WTC11 (cell line): ENCODE data around the gene ITGA1. TPM values are rescaled to one million over a fixed set of nuclear protein-coding genes. Genes with fewer than 3 reads are reported as not detected.

Experiments used
- ATAC-seq: fragments of 200-7000 bp; cut with Tn5 transposase; 2 replicates; pipeline ENCODE4 v1.10.0; 2021; ENCODE audit warnings: mild to moderate bottlenecking, moderate library complexity
- CTCF ChIA-PET: fragments of 300-600 bp; sonication (Branson Sonifier 250); formaldehyde crosslinking; loops from one replicate; lab custom pipeline; 2021; ENCODE audit warnings: antibody characterized with exemption; lab: Charles Lee
- POLR2A ChIA-PET: fragments of 350-600 bp; sonication (Branson Sonifier 250); formaldehyde crosslinking; loops from one replicate; lab custom pipeline; 2021; ENCODE audit warnings: antibody characterized with exemption; lab: Charles Lee
- DNase-seq: peaks from one replicate; pipeline ENCODE4 v3.0.0; 2021; ENCODE audit warnings: low spot score
- H3K27ac Mint-ChIP-seq: 2 replicates; pipeline ENCODE4 v1.8.0; 2021; ENCODE audit warnings: mixed read lengths
- H3K27me3 Mint-ChIP-seq: 2 replicates; pipeline ENCODE4 v1.8.0; 2021; ENCODE audit warnings: low read depth, mild to moderate bottlenecking, moderate library complexity, mixed read lengths
- H3K36me3 Mint-ChIP-seq: 2 replicates; pipeline ENCODE4 v1.8.0; 2021; ENCODE audit warnings: mixed read lengths
- H3K4me1 Mint-ChIP-seq: 2 replicates; pipeline ENCODE4 v1.8.0; 2022; ENCODE audit warnings: mixed read lengths
- H3K4me3 Mint-ChIP-seq: 2 replicates; pipeline ENCODE4 v1.8.0; 2021; ENCODE audit warnings: mild to moderate bottlenecking, moderate library complexity, mixed read lengths
- H3K9me3 Mint-ChIP-seq: 2 replicates; pipeline ENCODE4 v1.8.0; 2021; ENCODE audit warnings: mixed read lengths
- ELF4 ChIP-seq: sonication (generic); formaldehyde crosslinking; IDR thresholded peaks from 2 replicates; pipeline ENCODE4 v1.8.1; 2022; ENCODE audit warnings: low read depth, mild to moderate bottlenecking, moderate library complexity, missing genetic modification reagents
- FOXJ3 ChIP-seq: sonication (generic); formaldehyde crosslinking; IDR thresholded peaks from 2 replicates; pipeline ENCODE4 v1.9.0; 2021; ENCODE audit warnings: missing genetic modification reagents, mild to moderate bottlenecking, borderline replicate concordance
- FOXP1 ChIP-seq: sonication (generic); formaldehyde crosslinking; IDR thresholded peaks from 2 replicates; pipeline ENCODE4 v1.8.0; 2022; ENCODE audit warnings: missing genetic modification reagents, mild to moderate bottlenecking, moderate library complexity, borderline replicate concordance
- GRHL2 ChIP-seq: fragments of 250-450 bp; sonication (Bioruptor Pico); IDR thresholded peaks from 2 replicates; pipeline ENCODE4 v1.8.0; 2022; ENCODE audit warnings: mild to moderate bottlenecking, moderate library complexity; ENCODE audit not compliant: insufficient replicate concordance, severe bottlenecking
- IRF2 ChIP-seq: sonication (generic); formaldehyde crosslinking; IDR thresholded peaks from 2 replicates; pipeline ENCODE4 v1.8.0; 2022; ENCODE audit warnings: low read depth, missing genetic modification reagents, borderline replicate concordance
- JAZF1 ChIP-seq: fragments of 250-450 bp; sonication (Bioruptor Pico); IDR thresholded peaks from 2 replicates; pipeline ENCODE4 v1.9.0; 2021; ENCODE audit warnings: moderate library complexity, mild to moderate bottlenecking, inconsistent platforms
- JUN ChIP-seq: sonication (generic); formaldehyde crosslinking; IDR thresholded peaks from 2 replicates; pipeline ENCODE4 v1.8.0; 2023; ENCODE audit warnings: mild to moderate bottlenecking, missing genetic modification reagents
- MYBL2 ChIP-seq: sonication (generic); formaldehyde crosslinking; IDR thresholded peaks from 2 replicates; pipeline ENCODE4 v1.8.1; 2023; ENCODE audit warnings: mild to moderate bottlenecking, moderate library complexity, missing genetic modification reagents
- NFE2L1 ChIP-seq: sonication (generic); formaldehyde crosslinking; IDR thresholded peaks from 2 replicates; pipeline ENCODE4 v1.8.1; 2023; ENCODE audit warnings: missing genetic modification reagents
- NR3C1 ChIP-seq: sonication (generic); formaldehyde crosslinking; conservative IDR thresholded peaks from 2 replicates; pipeline ENCODE4 v1.8.1; 2023; ENCODE audit warnings: low read depth, mild to moderate bottlenecking, missing genetic modification reagents
- RORB ChIP-seq: fragments of 250-450 bp; sonication (Bioruptor Pico); IDR thresholded peaks from 2 replicates; pipeline ENCODE4 v1.9.0; 2021; ENCODE audit warnings: mild to moderate bottlenecking
- SMAD4 ChIP-seq: sonication (generic); formaldehyde crosslinking; IDR thresholded peaks from 2 replicates; pipeline ENCODE4 v1.8.0; 2022; ENCODE audit warnings: mild to moderate bottlenecking, missing genetic modification reagents
- SP1 ChIP-seq: sonication (generic); formaldehyde crosslinking; conservative IDR thresholded peaks from 2 replicates; pipeline ENCODE4 v1.8.1; 2022; ENCODE audit warnings: missing genetic modification reagents
- TEAD1 ChIP-seq: sonication (generic); formaldehyde crosslinking; IDR thresholded peaks from 2 replicates; pipeline ENCODE4 v1.8.0; 2022; ENCODE audit warnings: mild to moderate bottlenecking, missing genetic modification reagents
- total RNA-seq: library from RNA; stranded (reverse); gene quantifications from 3 replicates; pipeline ENCODE4 v1.2.3, GENCODE V29; 2021
- TF ChIP-seq, protein P1 (sequence below): fragments of 200-600 bp; IDR thresholded peaks from 2 replicates; pipeline ENCODE4 v1.8.0; 2022; ENCODE audit warnings: antibody characterized with exemption
- TF ChIP-seq, protein P2 (sequence below): sonication (generic); formaldehyde crosslinking; IDR thresholded peaks from 2 replicates; pipeline ENCODE4 v1.8.0; 2023; ENCODE audit warnings: mild to moderate bottlenecking, missing genetic modification reagents
- TF ChIP-seq, protein P3 (sequence below): sonication (generic); formaldehyde crosslinking; IDR thresholded peaks from 2 replicates; pipeline ENCODE4 v1.8.0; 2023; ENCODE audit warnings: missing genetic modification reagents, mild to moderate bottlenecking, borderline replicate concordance
- TF ChIP-seq, protein P4 (sequence below): fragments of 250-450 bp; sonication (Bioruptor Pico); IDR thresholded peaks from 2 replicates; pipeline ENCODE4 v1.9.0; 2021; ENCODE audit warnings: mild to moderate bottlenecking
- TF ChIP-seq, protein P5 (sequence below): fragments of 250-450 bp; sonication (Bioruptor Pico); IDR thresholded peaks from 2 replicates; pipeline ENCODE4 v2.1.2; 2022; ENCODE audit warnings: mild to moderate bottlenecking, moderate library complexity
- TF ChIP-seq, protein P6 (sequence below): sonication (generic); formaldehyde crosslinking; IDR thresholded peaks from 2 replicates; pipeline ENCODE4 v1.8.0; 2022; ENCODE audit warnings: mild to moderate bottlenecking, missing genetic modification reagents

The ITGA1 gene
- total RNA-seq, 1 experiment from 2014 or later, result 6.5 TPM

DNA sequence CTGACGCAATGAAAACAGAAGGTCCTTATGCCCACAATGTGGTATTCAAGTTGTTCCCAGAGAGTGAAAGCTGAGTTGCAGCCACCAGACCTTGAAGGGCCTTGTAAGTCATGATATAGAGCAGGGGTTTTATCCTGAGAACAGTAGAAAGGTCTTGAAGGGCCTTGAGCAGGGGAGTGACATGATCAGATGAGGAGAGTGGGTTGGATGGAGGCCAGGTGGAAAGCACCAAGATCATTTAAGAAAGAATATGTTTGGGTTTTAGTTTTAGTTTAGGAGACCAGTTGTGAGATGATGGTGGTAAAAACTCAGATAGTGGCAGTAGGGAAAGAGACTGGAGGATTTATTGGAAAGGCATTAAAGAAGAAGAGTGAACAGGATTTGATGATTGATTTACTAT is 207.4 kb downstream of the ITGA1 start:
- ChIA-PET POLR2A (no interaction called here), CTCF (no interaction called here)
- TF ChIP-seq, protein P1, sequence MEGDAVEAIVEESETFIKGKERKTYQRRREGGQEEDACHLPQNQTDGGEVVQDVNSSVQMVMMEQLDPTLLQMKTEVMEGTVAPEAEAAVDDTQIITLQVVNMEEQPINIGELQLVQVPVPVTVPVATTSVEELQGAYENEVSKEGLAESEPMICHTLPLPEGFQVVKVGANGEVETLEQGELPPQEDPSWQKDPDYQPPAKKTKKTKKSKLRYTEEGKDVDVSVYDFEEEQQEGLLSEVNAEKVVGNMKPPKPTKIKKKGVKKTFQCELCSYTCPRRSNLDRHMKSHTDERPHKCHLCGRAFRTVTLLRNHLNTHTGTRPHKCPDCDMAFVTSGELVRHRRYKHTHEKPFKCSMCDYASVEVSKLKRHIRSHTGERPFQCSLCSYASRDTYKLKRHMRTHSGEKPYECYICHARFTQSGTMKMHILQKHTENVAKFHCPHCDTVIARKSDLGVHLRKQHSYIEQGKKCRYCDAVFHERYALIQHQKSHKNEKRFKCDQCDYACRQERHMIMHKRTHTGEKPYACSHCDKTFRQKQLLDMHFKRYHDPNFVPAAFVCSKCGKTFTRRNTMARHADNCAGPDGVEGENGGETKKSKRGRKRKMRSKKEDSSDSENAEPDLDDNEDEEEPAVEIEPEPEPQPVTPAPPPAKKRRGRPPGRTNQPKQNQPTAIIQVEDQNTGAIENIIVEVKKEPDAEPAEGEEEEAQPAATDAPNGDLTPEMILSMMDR, result no peak
- TF ChIP-seq NFE2L1 (CRISPR knock-in tag), result no peak
- no peak for TF ChIP-seq FOXP1 (CRISPR knock-in tag)
- TF ChIP-seq JAZF1 (CRISPR knock-in tag), result no peak
- TF ChIP-seq NR3C1 (CRISPR knock-in tag), result no peak
- no peak for TF ChIP-seq FOXJ3
- no peak for TF ChIP-seq TEAD1 (CRISPR knock-in tag)
- no peak overlapping the region for H3K4me3 Mint-ChIP-seq
- H3K27me3 Mint-ChIP-seq, result peaks cover 2% of the 10 kb centered on the region; the same call in 1 of the 2 replicates
- peaks cover 8% of the 10 kb centered on the region for H3K4me1 Mint-ChIP-seq
- H3K9me3 Mint-ChIP-seq, result no peaks in the 10 kb centered on the region
- DNase-seq (no peak), ATAC-seq (no peak)
- no peak overlapping the region for H3K27ac Mint-ChIP-seq
- H3K36me3 Mint-ChIP-seq, result no peaks in the 10 kb centered on the region

DNA sequence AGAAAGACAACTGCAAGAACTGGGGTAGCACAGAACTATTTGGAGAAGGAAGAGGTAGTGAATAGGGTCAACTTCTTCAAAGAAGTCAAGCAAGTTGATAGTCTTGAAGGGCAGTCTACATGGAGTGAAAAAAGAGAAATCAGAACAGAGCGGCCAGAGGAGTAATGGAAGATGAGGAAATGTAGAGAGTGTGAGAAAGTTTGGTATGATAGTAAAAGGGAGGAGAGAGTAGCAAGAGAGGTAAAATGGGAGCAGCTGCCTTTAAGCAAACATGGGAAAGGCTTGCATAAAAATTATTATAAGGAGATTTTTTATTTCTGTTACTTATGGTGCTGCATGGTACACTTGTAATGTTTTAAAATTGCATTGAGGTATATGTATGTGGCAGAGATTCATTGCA is 208.2 kb downstream of the ITGA1 start:
- no peak for DNase-seq
- H3K36me3 Mint-ChIP-seq, result no peaks in the 10 kb centered on the region
- TF ChIP-seq, protein P2, sequence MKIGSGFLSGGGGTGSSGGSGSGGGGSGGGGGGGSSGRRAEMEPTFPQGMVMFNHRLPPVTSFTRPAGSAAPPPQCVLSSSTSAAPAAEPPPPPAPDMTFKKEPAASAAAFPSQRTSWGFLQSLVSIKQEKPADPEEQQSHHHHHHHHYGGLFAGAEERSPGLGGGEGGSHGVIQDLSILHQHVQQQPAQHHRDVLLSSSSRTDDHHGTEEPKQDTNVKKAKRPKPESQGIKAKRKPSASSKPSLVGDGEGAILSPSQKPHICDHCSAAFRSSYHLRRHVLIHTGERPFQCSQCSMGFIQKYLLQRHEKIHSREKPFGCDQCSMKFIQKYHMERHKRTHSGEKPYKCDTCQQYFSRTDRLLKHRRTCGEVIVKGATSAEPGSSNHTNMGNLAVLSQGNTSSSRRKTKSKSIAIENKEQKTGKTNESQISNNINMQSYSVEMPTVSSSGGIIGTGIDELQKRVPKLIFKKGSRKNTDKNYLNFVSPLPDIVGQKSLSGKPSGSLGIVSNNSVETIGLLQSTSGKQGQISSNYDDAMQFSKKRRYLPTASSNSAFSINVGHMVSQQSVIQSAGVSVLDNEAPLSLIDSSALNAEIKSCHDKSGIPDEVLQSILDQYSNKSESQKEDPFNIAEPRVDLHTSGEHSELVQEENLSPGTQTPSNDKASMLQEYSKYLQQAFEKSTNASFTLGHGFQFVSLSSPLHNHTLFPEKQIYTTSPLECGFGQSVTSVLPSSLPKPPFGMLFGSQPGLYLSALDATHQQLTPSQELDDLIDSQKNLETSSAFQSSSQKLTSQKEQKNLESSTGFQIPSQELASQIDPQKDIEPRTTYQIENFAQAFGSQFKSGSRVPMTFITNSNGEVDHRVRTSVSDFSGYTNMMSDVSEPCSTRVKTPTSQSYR (CRISPR knock-in tag), result no peak
- TF ChIP-seq RORB (CRISPR knock-in tag), result no peak
- no peak for TF ChIP-seq MYBL2 (CRISPR knock-in tag)
- TF ChIP-seq, all 79 proteins: peak for 0
- H3K27ac Mint-ChIP-seq, result no peak overlapping the region
- no peak for ATAC-seq
- H3K27me3 Mint-ChIP-seq, result no peaks in the 10 kb centered on the region
- H3K9me3 Mint-ChIP-seq, result no peaks in the 10 kb centered on the region
- H3K4me1 Mint-ChIP-seq, result 0 out of 2 replicates have a peak, but pooled peaks cover under 1% of the 10 kb centered on the region
- H3K4me3 Mint-ChIP-seq, result no peak overlapping the region
- ChIA-PET POLR2A (no interaction called here), CTCF (no interaction called here)

DNA sequence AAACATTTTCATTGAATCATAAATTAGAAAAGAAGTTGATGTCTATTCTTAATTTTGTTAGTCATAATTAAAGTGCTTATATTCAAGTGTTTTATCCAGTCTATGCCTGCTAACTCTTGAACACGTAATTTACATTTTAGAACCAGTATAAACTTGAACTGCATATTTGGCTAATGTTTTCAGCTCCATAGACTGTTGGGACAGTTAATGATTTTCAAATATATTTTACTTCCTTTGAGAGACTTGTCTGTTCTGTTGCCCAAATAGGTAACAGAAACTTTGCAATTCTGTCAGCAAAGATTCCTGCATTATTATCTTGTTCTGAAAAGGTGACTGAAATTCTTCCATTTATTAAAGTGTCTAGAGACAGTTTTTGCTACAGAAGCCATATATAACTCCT is 209.3 kb downstream of the ITGA1 start:
- Mint-ChIP-seq H3K9me3 (no peaks in the 10 kb centered on the region), H3K4me1 (no peaks in the 10 kb centered on the region), H3K36me3 (no peaks in the 10 kb centered on the region), H3K4me3 (no peak overlapping the region), H3K27ac (no peak overlapping the region), H3K27me3 (no peaks in the 10 kb centered on the region)
- ChIA-PET POLR2A (no interaction called here), CTCF (no interaction called here)
- DNase-seq (no peak), ATAC-seq (no peak)
- no peak for TF ChIP-seq IRF2 (CRISPR knock-in tag)
- TF ChIP-seq SMAD4 (CRISPR knock-in tag), result no peak
- no peak for TF ChIP-seq GRHL2 (CRISPR knock-in tag)
- TF ChIP-seq FOXP1 (CRISPR knock-in tag), result no peak
- TF ChIP-seq, protein P3, sequence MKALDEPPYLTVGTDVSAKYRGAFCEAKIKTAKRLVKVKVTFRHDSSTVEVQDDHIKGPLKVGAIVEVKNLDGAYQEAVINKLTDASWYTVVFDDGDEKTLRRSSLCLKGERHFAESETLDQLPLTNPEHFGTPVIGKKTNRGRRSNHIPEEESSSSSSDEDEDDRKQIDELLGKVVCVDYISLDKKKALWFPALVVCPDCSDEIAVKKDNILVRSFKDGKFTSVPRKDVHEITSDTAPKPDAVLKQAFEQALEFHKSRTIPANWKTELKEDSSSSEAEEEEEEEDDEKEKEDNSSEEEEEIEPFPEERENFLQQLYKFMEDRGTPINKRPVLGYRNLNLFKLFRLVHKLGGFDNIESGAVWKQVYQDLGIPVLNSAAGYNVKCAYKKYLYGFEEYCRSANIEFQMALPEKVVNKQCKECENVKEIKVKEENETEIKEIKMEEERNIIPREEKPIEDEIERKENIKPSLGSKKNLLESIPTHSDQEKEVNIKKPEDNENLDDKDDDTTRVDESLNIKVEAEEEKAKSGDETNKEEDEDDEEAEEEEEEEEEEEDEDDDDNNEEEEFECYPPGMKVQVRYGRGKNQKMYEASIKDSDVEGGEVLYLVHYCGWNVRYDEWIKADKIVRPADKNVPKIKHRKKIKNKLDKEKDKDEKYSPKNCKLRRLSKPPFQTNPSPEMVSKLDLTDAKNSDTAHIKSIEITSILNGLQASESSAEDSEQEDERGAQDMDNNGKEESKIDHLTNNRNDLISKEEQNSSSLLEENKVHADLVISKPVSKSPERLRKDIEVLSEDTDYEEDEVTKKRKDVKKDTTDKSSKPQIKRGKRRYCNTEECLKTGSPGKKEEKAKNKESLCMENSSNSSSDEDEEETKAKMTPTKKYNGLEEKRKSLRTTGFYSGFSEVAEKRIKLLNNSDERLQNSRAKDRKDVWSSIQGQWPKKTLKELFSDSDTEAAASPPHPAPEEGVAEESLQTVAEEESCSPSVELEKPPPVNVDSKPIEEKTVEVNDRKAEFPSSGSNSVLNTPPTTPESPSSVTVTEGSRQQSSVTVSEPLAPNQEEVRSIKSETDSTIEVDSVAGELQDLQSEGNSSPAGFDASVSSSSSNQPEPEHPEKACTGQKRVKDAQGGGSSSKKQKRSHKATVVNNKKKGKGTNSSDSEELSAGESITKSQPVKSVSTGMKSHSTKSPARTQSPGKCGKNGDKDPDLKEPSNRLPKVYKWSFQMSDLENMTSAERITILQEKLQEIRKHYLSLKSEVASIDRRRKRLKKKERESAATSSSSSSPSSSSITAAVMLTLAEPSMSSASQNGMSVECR (CRISPR knock-in tag), result no peak
- TF ChIP-seq, protein P4, sequence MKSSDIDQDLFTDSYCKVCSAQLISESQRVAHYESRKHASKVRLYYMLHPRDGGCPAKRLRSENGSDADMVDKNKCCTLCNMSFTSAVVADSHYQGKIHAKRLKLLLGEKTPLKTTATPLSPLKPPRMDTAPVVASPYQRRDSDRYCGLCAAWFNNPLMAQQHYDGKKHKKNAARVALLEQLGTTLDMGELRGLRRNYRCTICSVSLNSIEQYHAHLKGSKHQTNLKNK (CRISPR knock-in tag), result no peak
- no peak for TF ChIP-seq JUN
- TF ChIP-seq, protein P5, sequence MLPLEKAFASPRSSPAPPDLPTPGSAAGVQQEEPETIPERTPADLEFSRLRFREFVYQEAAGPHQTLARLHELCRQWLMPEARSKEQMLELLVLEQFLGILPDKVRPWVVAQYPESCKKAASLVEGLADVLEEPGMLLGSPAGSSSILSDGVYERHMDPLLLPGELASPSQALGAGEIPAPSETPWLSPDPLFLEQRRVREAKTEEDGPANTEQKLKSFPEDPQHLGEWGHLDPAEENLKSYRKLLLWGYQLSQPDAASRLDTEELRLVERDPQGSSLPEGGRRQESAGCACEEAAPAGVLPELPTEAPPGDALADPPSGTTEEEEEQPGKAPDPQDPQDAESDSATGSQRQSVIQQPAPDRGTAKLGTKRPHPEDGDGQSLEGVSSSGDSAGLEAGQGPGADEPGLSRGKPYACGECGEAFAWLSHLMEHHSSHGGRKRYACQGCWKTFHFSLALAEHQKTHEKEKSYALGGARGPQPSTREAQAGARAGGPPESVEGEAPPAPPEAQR (CRISPR knock-in tag), result no peak
- TF ChIP-seq, protein P6, sequence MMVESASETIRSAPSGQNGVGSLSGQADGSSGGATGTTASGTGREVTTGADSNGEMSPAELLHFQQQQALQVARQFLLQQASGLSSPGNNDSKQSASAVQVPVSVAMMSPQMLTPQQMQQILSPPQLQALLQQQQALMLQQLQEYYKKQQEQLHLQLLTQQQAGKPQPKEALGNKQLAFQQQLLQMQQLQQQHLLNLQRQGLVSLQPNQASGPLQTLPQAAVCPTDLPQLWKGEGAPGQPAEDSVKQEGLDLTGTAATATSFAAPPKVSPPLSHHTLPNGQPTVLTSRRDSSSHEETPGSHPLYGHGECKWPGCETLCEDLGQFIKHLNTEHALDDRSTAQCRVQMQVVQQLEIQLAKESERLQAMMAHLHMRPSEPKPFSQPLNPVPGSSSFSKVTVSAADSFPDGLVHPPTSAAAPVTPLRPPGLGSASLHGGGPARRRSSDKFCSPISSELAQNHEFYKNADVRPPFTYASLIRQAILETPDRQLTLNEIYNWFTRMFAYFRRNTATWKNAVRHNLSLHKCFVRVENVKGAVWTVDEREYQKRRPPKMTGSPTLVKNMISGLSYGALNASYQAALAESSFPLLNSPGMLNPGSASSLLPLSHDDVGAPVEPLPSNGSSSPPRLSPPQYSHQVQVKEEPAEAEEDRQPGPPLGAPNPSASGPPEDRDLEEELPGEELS (CRISPR knock-in tag), result no peak
- no peak for TF ChIP-seq SP1 (CRISPR knock-in tag)
- no peak for TF ChIP-seq NR3C1 (CRISPR knock-in tag)
- no peak for TF ChIP-seq RORB (CRISPR knock-in tag)
- TF ChIP-seq ELF4 (CRISPR knock-in tag), result no peak
